Neural cell (in vitro differentiated cells): Measurements from ENCODE around the gene ORC5.

Experiments used
- EZH2 ChIP-seq: fragments of 200-600, 300-800 bp; shearing (Covaris generic), sonication (generic); IDR thresholded peaks from 2 replicates; pipeline ENCODE4 v1.6.1; 2014; ENCODE audit warnings: antibody characterized with exemption, low read length, borderline replicate concordance, mild to moderate bottlenecking; ENCODE audit not compliant: insufficient read depth, poor library complexity, severe bottlenecking
- POLR2AphosphoS5 ChIP-seq: IDR thresholded peaks from 2 replicates; pipeline ENCODE4 v1.6.1; 2012
- TAF1 ChIP-seq: IDR thresholded peaks from 2 replicates; pipeline ENCODE4 v1.6.1; 2012; ENCODE audit warnings: low read depth
- TF ChIP-seq, protein P1 (sequence below): fragments of 450-650 bp; IDR thresholded peaks from 2 replicates; pipeline ENCODE4 v1.5.1; 2014; ENCODE audit warnings: antibody characterized with exemption, mild to moderate bottlenecking, moderate library complexity; ENCODE audit not compliant: poor library complexity, severe bottlenecking
- TF ChIP-seq, protein P2 (sequence below): IDR thresholded peaks from 2 replicates; pipeline ENCODE4 v1.6.1; 2012; ENCODE audit warnings: borderline replicate concordance

DNA sequence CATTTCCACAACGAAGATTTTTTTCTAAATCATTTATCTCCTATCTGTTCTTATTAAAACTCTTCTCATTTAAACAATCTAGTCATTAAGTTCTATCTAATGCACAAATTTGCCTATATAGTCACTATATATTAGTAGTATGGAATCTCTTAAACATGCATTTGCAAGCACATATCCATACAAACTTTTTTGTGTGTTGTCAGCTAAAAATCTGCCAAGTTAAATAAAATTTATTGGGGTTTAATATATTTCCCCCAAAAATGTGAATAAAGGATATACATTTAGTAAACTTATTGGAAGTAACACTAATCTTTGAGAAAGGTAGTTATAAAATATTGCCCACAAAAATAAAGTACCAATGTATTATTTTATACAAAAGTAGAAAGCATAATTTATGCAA lies 55.3 kb downstream of the ORC5 start:
- TF ChIP-seq, protein P1, sequence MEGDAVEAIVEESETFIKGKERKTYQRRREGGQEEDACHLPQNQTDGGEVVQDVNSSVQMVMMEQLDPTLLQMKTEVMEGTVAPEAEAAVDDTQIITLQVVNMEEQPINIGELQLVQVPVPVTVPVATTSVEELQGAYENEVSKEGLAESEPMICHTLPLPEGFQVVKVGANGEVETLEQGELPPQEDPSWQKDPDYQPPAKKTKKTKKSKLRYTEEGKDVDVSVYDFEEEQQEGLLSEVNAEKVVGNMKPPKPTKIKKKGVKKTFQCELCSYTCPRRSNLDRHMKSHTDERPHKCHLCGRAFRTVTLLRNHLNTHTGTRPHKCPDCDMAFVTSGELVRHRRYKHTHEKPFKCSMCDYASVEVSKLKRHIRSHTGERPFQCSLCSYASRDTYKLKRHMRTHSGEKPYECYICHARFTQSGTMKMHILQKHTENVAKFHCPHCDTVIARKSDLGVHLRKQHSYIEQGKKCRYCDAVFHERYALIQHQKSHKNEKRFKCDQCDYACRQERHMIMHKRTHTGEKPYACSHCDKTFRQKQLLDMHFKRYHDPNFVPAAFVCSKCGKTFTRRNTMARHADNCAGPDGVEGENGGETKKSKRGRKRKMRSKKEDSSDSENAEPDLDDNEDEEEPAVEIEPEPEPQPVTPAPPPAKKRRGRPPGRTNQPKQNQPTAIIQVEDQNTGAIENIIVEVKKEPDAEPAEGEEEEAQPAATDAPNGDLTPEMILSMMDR: no peak
- TF ChIP-seq, protein P2, sequence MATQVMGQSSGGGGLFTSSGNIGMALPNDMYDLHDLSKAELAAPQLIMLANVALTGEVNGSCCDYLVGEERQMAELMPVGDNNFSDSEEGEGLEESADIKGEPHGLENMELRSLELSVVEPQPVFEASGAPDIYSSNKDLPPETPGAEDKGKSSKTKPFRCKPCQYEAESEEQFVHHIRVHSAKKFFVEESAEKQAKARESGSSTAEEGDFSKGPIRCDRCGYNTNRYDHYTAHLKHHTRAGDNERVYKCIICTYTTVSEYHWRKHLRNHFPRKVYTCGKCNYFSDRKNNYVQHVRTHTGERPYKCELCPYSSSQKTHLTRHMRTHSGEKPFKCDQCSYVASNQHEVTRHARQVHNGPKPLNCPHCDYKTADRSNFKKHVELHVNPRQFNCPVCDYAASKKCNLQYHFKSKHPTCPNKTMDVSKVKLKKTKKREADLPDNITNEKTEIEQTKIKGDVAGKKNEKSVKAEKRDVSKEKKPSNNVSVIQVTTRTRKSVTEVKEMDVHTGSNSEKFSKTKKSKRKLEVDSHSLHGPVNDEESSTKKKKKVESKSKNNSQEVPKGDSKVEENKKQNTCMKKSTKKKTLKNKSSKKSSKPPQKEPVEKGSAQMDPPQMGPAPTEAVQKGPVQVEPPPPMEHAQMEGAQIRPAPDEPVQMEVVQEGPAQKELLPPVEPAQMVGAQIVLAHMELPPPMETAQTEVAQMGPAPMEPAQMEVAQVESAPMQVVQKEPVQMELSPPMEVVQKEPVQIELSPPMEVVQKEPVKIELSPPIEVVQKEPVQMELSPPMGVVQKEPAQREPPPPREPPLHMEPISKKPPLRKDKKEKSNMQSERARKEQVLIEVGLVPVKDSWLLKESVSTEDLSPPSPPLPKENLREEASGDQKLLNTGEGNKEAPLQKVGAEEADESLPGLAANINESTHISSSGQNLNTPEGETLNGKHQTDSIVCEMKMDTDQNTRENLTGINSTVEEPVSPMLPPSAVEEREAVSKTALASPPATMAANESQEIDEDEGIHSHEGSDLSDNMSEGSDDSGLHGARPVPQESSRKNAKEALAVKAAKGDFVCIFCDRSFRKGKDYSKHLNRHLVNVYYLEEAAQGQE: no peak
- TF ChIP-seq EZH2 (no peak), POLR2AphosphoS5 (no peak), TAF1 (no peak)
